Activated CD4-positive, alpha-beta T cell treated with anti-CD3 and anti-CD28 coated beads, Interleukin-2, Interleukin-6, amounts not matched to agents 100 ng/mL and 50 ng/mL, durations not matched to agents 16 hours and 8 hours (primary cell): ENCODE measurements around the gene SERPINI2.
A peak's percentile ranks its signal among the peaks of the same experiment; 100 is the strongest.
"Not testable (repeated sequence)": the region's sequence is repeated elsewhere in the genome, so short reads cannot be mapped to it uniquely, and the experiment has no call there.

Source experiments
- DNase-seq: peaks from one replicate; pipeline ENCODE4 v3.0.0-alpha.2; 2020

Gene SERPINI2

DNA sequence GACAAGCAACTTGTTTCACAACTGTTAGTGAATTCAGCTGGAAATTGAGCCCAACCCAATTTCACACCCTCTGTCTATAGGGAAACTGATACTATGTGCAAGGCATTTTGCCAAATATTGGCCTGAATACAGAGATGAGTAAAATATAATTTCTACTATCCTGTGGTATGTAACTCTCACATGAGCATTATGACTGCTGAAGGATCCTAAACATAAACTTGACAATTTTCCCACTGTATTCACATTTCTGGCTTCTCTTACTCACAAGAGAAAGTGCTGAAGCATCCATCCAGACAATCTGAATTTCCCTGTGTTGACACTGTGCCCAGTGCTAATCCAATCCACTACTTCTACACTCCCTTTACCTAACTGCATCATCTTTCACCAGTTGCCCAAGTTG lies 28.4 kb downstream of the SERPINI2 start:
- DNase-seq: no peak

DNA sequence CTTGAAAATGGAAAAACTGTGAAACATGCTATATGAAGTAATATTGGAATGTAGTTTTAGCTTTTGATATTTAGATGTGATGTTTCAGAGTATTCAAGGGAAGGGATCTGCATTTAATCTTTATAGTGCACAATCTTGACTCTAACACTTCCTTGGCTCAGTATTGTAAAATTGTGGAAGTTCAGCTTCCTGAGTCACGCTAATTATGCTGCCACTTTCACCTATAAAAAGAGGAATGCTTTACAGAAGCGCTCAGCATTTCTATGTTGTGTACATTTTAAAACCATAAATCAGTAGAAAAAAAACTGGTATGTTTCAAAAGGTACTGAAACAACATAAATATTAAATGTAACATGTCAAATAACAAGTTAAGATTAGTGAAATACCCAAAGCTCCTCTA lies 32.6 kb downstream of the SERPINI2 start:
- no peak for DNase-seq

- DNase-seq: no peak
These were observed 36.3 kb downstream of the SERPINI2 start for GRCh38 chr3:167437428-167438139.

DNA sequence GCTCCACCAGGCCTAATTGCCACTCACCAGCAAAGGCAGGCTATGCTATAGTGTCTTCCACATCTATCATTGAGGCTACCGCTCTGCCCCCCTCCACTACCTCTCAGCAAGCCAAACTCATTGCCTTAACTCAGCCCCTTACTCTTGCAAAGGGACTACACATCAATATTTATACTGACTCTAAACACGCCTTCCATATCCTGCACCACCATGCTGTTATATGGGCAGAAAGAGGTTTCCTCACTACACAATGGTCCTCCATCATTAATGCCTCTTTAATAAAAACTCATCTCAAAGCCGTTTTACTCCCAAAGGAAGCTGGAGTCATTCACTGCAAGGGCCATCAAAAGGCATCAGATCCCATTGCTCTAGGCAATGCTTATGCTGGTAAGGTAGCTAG lies 46.9 kb downstream of the SERPINI2 start:
- DNase-seq: not testable (repeated sequence)

- DNase-seq: not testable (repeated sequence)
These were observed 51.4 kb downstream of the SERPINI2 start for GRCh38 chr3:167422396-167422795.

GRCh38 chr3:167409611-167410010 lies 64.2 kb downstream of the SERPINI2 start:
- DNase-seq: no peak

- peak; percentile 9 for DNase-seq
These were observed 66.9 kb downstream of the SERPINI2 start for GRCh38 chr3:167406876-167407492.

- DNase-seq: no peak
These were observed 76.0 kb downstream of the SERPINI2 start for GRCh38 chr3:167397826-167398225.

- no peak for DNase-seq
These were observed 77.8 kb downstream of the SERPINI2 start for GRCh38 chr3:167396075-167396474.

- no peak for DNase-seq
These were observed 79.8 kb downstream of the SERPINI2 start for GRCh38 chr3:167394003-167394402.
